ENCODE results near the gene PRKRA. TPM values are rescaled to one million over a fixed set of nuclear protein-coding genes. Genes with fewer than 3 reads are reported as not detected.

PRKRA gene
- total and polyA plus RNA-seq, 2 of the 13 experiments (the other 11 are each of a cell fraction or from before 2014, with no cell fraction given): 53.1 to 74.7 TPM

- TF ChIP-seq NR3C1 (CRISPR knock-in tag; IDR thresholded peaks at IDR 0.05): 0 out of 2 replicates have a peak, but pooled peaks have one; percentile 85
- 0 out of 2 replicates have a peak, but pooled peaks have one; percentile 53 for TF ChIP-seq TOE1 (CRISPR knock-in tag; IDR thresholded peaks at IDR 0.05)
- peak; percentile 80 for TF ChIP-seq CSRNP1 (CRISPR knock-in tag; IDR thresholded peaks at IDR 0.05)
- TF ChIP-seq ZNF616 (CRISPR knock-in tag; IDR thresholded peaks at IDR 0.05; ENCODE audit: low read depth): peak; percentile 90
- 0 out of 2 replicates have a peak, but pooled peaks have one; percentile 3 for TF ChIP-seq SRF (IDR thresholded peaks at IDR 0.05; ENCODE audit: low read depth, low read length)
- TF ChIP-seq IKZF4 (CRISPR knock-in tag; IDR thresholded peaks at IDR 0.05; ENCODE audit: borderline replicate concordance, low read depth, not compliant biosample characterization): peak; percentile 58
- no peak for TF ChIP-seq MAFK (conservative IDR thresholded peaks at IDR 0.05 in 1 of 2, IDR thresholded peaks at IDR 0.05 in 1 of 2; ENCODE audit: low read length in 2 of 2)
- TF ChIP-seq CREB3 (CRISPR knock-in tag; IDR thresholded peaks at IDR 0.05): peak; percentile 73; the same call in 1 of the 2 replicates
- peak; percentile 96 for TF ChIP-seq DNMT1 (CRISPR knock-in tag; IDR thresholded peaks at IDR 0.05)
- peak; percentile 92 for TF ChIP-seq UBTF (CRISPR knock-in tag; IDR thresholded peaks at IDR 0.05)
- TF ChIP-seq MTF1 (CRISPR knock-in tag; IDR thresholded peaks at IDR 0.05): peak; percentile 70; the same call in 1 of the 2 replicates
- TF ChIP-seq ZNF570 (CRISPR knock-in tag; IDR thresholded peaks at IDR 0.05; ENCODE audit: borderline replicate concordance): peak; percentile 86; the same call in 1 of the 2 replicates
- 0 out of 2 replicates have a peak, but pooled peaks have one; percentile 55 for TF ChIP-seq MTA3 (CRISPR knock-in tag; IDR thresholded peaks at IDR 0.05)
- TF ChIP-seq ZNF850 (CRISPR knock-in tag; conservative IDR thresholded peaks at IDR 0.05): no peak
- no peak; the same call in 1 of the 2 replicates for TF ChIP-seq DMTF1 (CRISPR knock-in tag; IDR thresholded peaks at IDR 0.05)
- TF ChIP-seq CREBL2 (CRISPR knock-in tag; IDR thresholded peaks at IDR 0.05; ENCODE audit: borderline replicate concordance): no peak; the same call in 1 of the 2 replicates
- TF ChIP-seq ZNF674 (CRISPR knock-in tag; IDR thresholded peaks at IDR 0.05; ENCODE audit: low read depth): 0 out of 2 replicates have a peak, but pooled peaks have one; percentile 91
- TF ChIP-seq ZNF280B (CRISPR knock-in tag; IDR thresholded peaks at IDR 0.05; ENCODE audit: borderline replicate concordance): no peak; the same call in none of the 2 replicates
These were observed at the start of gene PRKRA, which contains the start of gene PJVK (continued) for GRCh38 chr2:178450774-178451525.
